Stimulated activated CD4-positive, alpha-beta T cell treated with anti-CD3 and anti-CD28 coated beads, TNF-alpha, amount 100 ng/mL, for 1 hour (primary cell): ENCODE results near the gene XPO6.

ENCODE experiments used
- DNase-seq, 3 donors: peaks; one replicate each; pipeline ENCODE4 v3.0.0-alpha.2; 2020; ENCODE audit warnings: low read depth in 3 of 3, low spot score in 1 of 3

Gene XPO6

DNA sequence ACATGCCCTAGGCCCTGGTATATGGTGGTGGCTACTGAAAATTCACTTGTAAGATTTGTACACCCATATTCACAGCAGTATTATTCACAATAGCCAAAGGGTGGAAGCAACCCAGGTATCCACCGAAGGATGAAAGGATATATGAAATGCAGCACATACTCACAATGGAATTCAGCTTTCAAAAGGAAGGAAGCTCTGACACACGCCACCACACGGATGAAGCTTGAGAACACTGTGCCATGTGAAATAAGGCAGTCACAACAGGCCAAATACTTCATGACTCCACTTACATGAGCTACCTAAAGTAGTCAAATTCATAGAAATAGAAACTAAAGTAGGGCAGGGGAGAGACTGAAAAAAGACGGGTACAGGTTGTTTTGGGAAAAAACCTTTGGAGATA lies 2.9 kb downstream of the XPO6 start:
- DNase-seq: no peak

DNA sequence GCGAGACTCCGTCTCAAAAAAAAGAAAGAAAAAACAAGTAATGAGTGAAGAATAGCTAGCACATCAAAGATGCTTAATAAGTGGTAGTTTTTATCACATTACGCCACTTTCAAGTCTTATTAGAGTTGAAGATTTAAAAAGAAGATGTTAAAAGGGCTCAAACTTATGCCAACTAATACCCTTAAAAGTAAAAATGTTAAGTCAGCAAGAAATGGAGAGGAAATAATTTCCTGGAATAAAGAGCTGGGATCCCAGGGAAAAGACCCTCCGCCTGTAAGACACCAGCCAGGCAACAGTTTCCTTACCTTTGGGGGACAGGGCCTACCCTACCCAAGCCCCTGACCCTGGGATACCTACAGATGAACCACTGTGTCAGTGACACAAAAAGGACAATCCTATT lies 3.6 kb downstream of the XPO6 start:
- no peak for DNase-seq

DNA sequence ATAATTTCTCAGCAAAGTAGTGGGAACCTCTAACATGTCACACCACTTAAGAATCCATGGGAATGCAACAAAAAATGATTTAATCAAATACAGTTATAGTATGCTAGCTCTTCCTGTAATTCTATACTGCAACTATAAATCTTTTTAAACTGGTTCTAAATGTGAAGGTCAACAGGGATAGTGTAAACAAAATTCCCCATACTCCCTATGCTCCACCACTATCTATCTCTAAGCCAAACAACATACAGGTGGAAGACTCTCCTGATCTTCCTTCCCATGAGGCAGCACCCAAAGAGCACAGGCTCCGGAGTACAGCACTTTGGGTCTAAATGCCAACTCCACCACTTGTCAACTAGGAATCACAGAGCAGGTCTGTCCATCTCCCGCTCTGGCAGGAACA lies 4.4 kb downstream of the XPO6 start:
- no peak for DNase-seq

DNA sequence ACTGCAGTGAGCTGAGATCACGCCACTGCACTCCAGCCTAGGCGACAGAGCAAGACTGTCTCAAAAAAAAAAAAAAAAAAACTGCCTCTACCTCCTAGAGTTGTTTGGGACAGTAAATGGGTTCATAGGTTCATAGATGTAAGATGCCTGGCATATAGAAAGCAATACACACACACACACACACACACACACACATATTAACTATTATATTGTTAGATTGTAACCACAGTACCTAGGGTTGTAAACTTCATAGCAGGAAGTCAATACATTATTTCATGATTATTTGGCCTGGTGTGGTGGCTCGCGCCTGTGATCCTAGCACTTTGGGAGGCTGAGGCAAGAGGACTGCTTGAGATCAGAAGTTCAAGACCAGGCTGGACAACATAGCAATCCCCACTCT lies 5.8 kb downstream of the XPO6 start:
- DNase-seq: no peak

DNA sequence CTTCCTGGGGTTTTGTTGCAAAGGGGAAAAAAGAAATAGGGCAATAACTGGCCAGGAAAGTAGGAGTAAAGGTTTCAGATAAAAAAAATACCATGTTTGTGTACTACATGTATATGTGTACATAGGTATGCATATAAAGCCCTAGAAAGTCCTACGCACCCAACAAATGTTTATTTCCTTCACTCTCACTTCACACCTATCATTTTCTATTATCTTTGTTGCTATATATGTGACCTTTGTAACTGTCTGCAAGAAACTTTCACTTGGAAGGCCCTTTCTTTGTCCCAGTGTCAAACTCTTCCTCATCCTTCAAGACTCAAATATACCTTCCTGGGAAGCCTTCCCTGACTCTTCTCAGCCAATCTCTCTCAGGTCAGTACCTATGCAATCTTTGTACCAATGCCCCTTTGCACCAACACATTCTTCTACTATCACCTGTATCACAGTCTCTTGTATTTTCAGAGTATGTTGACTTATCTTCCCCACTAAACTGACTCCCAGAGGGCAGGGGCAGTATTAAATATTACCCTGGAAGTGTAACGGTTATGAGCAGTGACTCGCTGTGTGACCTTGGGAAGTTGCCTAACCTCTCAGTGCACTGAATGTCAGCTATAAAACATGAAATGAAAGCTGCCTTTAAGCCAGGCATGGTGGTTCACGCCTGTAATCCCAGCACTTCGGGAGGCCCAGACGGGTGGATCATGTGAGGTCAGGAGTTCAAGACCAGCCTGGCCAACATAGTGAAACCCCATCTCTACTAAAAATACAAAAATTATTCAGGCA lies 6.5 kb downstream of the XPO6 start:
- no peak for DNase-seq

DNA sequence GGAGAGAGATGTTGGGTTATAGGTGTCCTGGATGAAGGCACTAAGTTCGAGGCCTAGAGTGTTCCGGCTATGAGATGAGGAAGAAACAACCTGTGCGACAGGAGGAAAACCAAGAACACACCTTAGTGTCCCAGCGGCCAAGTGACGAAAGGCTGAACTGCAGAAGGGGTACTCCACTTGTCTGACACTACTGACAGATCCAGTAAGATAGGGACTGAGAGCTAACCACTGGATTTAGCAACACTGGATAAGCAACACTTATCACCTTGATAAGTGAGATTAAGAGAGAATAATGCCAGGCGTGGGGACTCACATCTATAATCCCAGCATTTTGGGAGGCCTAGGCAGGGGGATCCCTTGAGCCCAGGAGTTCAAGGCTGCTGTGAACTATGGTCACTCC lies 7.1 kb downstream of the XPO6 start:
- no peak for DNase-seq

DNA sequence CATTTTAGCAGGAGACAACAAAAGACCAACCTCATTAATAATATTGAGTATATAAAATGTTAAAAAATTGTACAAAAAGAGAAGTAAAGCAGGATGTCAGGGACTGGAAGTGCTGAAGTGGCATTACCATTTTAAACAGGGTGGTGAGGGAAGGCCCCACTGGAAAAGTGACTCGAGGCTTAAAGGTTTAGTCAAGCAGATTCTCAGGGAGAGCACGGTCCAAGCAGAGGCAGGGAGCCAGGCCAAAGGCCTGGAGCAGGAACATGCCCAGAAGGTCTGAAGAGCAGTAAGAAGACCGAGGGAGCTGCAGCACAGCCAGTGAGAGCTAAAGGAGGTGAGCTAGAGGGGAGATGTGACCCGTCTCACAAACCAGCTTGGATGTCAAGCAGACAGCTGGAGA lies 7.6 kb downstream of the XPO6 start:
- no peak for DNase-seq

DNA sequence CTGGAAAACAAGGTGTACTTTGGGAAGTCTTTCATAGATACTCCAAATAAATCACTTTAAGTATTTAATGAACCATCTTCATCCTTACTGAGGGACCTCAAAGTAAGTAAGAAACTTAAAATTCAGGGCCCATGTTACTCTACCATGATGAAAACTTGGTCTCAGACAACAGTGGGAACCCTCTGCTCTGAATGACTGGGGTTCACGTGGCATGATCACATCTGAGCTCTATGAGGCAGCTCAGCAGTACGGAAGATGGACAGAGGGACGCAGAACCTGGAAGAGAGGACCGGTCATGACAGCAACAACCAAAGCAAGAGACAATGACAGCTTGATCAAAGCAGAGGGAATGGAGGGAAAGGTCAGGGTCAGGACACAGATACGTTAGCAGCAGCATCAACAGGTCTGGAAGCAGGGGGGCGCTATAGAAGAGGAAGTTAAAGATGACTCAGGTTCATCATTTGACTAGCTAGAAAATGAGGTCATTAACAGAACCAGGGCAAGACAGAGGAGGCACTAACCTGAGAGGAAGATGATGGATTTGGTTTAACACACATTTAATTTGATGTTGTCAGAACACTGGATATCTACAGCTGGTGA lies 9.5 kb downstream of the XPO6 start:
- no peak for DNase-seq

DNA sequence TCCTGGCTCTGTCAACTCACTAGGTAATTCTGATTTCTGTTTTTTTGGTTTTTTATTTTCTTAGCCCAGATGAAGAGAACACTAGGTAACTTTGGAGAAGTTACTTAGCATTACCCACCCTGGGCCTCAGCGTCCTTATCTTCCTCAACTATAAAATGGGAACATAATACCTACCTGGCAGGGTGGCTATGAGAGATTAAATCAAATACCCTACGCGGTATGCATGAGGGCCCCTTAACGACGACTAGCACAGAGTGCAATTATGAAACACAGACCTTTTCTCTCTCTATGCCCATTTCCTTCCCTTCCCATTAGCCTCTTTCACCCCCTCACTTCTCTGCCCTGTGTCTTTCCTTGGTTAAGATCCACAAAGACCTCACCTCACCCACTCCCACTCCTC lies 11.1 kb downstream of the XPO6 start:
- DNase-seq: no peak

DNA sequence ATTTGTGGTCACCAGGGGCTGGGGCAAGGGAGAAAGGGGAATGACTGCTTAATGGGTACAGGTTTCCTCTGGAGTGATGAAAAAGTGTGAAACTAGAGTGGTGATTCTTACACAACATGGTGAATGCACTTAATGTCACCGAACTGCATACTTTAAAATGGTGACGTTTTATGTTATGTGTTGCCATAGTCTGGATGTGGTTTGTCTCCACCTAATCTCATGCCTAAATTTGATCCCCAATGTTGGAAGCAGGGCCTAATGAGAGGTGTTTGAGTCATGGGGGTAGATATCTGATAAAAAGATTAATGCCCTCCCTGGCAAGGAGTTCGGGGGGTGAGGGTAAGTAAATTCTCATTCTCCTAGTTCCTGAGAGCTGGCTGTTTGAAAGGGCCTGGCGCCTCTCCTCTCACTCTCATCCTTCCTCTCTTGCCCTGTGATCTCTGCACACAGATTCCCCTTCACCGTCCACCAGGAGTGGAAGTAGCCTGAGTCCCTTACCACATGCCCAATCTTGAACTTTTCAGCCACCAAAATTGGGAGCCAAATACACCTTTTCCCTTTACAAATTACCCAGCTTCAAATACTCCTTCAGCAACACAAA lies 15.3 kb downstream of the XPO6 start:
- DNase-seq: no peak

DNA sequence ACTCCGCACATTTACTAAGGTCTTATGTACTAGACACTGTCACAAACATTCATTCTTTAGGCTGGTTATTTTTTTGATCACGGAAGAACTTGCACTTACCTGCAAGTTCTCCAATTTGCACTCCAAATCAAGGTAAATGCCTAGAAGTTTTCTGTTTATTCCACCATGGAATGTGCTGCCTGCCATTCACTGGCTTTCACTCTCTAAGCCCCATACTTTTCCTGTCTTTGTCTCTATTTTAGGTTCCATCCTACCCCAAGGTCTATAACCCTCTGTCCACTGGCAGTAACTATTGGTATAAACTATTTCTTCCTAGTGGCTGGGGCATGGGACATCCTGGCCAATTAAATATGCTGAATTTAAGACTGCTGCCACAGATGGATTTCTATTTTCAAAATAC lies 15.9 kb downstream of the XPO6 start:
- no peak for DNase-seq

DNA sequence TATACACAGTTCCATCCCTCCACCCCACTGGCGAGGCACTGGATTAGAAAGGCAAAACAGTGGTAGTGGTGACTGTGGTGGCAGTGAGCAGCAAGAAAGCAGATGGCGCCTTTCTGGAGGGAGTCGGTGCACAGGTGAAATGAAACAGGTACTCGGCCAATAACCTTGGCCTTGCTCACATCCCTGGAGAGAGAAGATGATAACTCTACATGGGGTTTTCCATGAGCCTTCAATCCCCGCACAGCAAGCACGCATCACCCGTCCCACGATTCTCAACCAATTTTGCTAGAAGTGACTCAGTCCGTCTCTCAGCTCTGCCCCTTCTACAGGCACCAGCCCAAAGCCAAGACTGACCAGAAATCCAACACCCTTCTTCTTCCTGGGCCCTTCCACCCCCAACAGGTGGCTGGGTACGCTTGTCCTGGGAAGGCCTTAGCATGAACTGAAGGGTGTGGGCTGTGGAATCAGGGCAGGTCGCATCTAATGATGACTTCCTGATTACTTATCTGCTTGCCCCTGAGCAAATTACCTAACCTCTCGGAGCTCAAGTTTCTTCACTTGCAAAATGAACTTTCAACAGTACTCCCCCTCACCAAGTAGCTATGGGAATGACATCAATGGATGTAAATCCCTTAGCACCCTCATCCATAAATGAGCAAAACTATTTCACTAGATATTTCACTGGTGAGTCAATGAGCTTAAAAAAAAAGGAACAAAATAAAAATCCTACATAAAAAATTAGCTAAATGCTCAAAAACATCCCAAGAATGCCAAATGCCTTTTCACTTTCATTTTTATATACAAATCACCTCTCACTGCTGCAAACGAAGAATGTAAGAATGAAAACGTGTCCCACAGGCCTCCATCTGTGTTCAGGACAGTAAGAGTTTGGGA lies 18.0 kb downstream of the XPO6 start:
- no peak for DNase-seq

DNA sequence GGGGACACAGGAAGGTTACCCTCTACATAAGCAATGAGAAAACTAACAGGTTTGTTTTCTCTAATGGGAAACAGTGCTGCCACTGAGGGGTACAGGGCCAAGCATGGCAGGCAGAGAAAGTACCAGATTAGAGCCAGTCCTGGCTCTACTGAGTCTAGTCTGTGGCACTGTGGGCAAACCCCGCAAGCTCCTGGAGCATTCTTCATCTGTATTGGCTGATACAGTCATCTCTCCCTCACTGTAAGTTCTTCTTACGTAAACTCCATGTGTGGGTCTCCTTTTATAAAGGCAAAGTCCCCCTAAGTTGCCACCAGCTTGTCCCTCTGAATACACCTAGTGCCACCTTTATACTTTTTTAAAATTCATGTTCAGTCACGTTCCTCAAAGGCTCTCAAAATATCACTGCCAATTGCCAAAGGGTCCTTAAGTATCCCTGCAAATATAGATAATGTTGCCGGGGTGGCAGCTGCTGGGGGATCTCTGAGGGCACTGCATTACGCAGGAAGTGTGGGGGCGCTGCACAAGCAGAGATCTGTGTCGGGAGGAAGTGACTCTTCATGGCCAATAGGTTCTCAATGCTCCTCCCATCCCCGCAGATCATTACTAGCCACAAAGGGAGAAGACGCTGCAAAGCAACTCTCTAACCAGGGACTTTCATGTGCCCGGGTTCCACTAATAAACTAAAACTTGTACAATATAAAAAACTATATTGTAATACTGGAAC lies 18.8 kb downstream of the XPO6 start:
- DNase-seq: peak in 2 of 3 donors; percentile 42 to 44

DNA sequence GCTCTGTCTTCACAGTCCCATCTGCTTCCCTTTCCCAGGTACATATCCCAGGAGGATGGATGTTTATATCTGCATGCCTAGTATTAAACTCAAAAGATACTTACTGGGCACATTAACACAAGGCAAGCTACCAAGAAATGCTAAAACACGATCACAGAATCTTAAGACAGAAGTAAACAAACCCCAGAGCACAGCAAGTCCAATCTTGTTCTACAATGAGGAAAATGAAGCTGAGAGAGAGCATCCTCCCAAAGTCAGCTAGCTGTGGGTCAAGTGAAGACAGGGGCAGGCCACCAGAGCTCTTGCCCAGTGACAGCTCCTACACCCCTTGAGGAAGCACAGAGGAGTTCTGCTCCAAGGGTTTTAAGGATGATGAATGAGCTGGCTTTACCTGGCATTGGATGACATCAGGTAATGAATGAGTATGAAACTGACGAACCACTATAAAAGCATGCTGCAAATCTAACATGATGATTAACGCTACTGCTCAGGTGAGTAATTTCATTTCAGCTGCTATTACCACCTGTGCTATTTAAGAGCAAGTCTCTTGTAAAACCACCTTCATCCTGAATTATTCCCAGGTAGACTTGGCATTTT lies 20.3 kb downstream of the XPO6 start:
- DNase-seq: no peak

DNA sequence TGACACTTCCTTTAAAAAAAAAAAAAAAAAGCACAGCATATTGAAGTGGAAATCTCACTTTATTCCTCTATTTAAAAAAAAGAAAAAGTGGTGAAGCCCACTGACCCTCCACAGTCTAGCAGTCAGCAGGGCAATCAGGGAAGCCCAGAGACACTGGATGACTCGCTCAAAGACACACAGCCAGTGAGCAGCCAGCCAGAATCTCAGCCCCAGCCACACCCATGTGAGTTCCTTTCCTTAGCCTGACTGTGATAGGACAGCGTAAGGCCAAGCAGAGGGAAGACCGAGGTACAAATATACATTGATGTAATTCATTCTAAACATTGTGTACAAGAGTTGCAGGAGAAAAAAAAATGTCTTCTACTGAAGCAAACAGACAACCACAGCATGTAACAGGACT lies 22.5 kb downstream of the XPO6 start:
- DNase-seq: no peak

DNA sequence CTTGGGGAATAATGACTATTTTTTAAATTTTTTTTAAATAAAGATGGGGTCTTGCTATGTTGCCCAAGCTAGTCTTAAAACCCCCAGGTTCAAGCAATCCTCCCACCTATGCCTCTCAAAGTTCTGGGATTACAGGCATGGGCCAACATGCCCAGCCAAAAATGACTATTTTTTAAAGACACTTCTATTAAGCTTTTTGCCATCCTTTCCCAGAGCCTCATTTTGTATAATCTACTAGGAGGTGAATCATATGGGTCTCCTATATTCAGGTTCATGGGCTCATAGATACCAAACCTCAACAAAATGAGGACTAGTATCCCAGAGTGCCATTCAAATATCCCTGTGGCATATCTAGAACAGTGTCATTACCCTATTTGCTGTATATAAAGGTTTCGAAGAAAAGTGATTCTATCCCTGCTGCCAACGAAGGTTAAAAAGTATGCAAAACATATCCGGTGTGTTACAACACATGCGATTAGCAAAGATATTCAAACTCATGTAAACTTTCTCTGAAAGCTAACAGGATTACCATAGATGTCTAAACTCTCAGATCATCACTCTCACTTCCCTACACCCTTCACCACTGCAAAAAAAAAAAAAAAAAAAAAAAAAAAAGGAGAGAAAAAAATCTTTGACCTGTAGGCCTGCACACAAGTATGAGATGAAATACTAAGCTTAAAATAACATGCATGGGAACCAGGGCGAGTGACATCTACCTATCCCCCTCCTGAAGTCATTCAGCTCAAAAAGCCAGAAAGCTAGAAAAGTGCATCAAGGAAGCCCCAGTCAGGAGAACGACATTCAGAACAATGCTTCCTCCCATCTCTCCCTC lies 23.5 kb downstream of the XPO6 start:
- no peak for DNase-seq

DNA sequence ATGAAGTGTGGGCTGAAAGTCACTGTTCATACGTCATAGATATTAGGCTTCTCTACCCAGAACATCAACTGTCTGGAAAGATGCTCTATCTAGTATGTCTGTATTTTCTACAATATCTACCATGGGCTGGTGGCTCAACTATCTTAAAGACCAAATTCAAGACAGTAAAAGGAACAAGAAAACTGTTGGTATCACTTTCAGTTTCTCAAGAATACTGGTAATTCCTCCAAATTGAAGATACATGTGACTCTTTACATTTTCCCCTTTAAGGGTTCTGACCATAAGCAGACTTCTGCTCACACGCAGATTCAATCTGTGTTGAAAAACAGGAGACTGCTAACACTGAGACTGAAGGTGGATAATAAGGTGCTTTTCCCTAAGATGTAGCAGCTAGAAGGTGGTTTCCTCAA lies 24.2 kb downstream of the XPO6 start:
- DNase-seq: no peak

DNA sequence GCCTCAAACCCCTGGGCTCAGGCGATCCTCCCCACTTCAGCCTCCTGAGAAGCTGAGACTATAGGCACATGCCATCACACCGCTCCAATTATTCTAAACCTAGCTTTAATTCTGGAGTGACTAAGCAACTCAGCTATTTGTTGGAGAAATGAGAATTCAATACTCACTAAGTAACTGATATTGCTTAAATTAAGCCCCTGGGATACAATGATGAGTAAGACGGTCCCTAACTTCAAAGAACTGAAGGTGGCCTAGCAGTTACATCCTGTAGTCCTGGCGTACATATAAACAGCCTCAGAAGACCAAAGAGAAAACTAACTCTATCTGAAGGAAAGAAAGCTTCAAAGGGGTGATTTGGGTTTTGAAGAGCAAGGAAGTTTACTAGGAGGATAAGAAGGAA lies 25.0 kb downstream of the XPO6 start:
- no peak for DNase-seq

DNA sequence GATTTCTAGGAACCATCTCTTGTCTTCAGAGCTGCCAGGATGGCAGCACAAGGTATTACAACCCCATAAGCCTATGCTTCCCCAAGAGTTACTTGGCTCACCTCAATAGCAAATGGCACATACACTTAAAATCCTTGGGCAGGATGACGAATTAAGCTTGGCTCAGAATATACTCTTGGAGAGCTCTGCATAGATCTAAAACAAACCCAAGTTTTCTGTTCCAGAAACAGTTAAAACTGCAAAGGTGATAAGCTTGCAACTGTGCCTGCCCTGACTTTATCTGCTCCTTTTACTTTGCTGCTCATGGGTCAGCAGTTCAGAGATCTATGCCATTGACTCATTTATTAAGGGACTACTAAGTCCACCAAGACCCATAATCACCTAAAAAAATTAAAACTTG lies 26.1 kb downstream of the XPO6 start:
- DNase-seq: no peak

DNA sequence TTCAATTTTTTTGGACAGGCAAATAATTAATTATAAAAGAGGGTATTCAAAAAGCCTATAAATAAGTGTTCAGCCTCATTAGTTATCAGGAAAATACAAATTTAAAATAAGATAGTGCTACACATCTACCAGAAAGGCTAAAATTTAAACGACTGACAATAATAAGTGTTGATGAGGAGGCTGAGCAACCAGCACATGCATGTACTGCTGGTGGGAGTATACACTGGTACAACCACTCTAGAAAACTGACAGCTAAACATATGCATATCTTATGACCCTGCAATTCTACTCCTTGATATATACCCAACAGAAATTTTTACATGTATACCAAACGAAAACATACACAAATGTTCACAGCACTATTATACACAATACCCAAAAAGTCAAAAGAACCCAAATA lies 27.1 kb downstream of the XPO6 start:
- DNase-seq: no peak
